H1 (cell line): Measurements from ENCODE around the gene MYH16. TPM values are rescaled to one million over a fixed set of nuclear protein-coding genes. Genes with fewer than 3 reads are reported as not detected.

Experiments used
- CBX8 ChIP-seq: fragments of 300-800, 300-1000 bp; sonication (generic); IDR thresholded peaks from 2 replicates; pipeline ENCODE4 v1.7.1; 2016; ENCODE audit warnings: low read depth, low read length, borderline replicate concordance
- EZH2 ChIP-seq: fragments of 200-600 bp; sonication (generic); IDR thresholded peaks from 2 replicates; pipeline ENCODE4 v1.7.1; 2012; ENCODE audit warnings: low read depth, mild to moderate bottlenecking, moderate library complexity, low read length, inconsistent platforms; ENCODE audit not compliant: severe bottlenecking
- POLR2A ChIP-seq, 2 experiments: IDR thresholded peaks; 1 replicate in 1 of 2; 2 replicates in 1 of 2; pipeline ENCODE4 v1.6.1; 2011; ENCODE audit warnings: low read depth in 2 of 2, low read length in 2 of 2, mild to moderate bottlenecking in 2 of 2; ENCODE audit errors: control extremely low read depth in 1 of 2
- TAF7 ChIP-seq: optimal IDR thresholded peaks from 2 replicates; pipeline ENCODE3; 2011; ENCODE audit warnings: low read depth, mild to moderate bottlenecking, inconsistent platforms, low read length, moderate library complexity, borderline replicate concordance
- polyA plus RNA-seq, 7 experiments: library from polyadenylated mRNA; depleted of rRNA in 3 of 7; stranded (reverse) in 5 of 7; unstranded in 2 of 7; fragments of >200 nt in 5 of 7; fragments of 200-250 nt in 2 of 7; gene quantifications; 1 replicate in 5 of 7; 2 replicates in 1 of 7; 4 replicates in 1 of 7; pipeline versions ENCODE4 v1.2.1 to v1.2.3, GENCODE V29; 2011 to 2013; ENCODE audit warnings: missing spikeins in 2 of 7, mixed read lengths in 2 of 7
- total RNA-seq: library from RNA; stranded (reverse); fragmentation: NEBNext Ultra II Directional; extraction: Animal tissue kit (Norgen Biotek cat#: 25700); gene quantifications from 2 replicates; pipeline ENCODE4 v1.2.1, GENCODE V29; 2021

MYH16 gene
- total and polyA plus RNA-seq, 2 of the 8 experiments (the other 6 are each of a cell fraction or from before 2014, with no cell fraction given), result not detected

- TF ChIP-seq EZH2 (no peak), CBX8 (no peak), TAF7 (no peak), POLR2A (IDR thresholded peaks at IDR 0.05; ENCODE audit: control extremely low read depth in 1 of 2, low read depth in 2 of 2, low read length in 2 of 2) (no peak)
Measured at GRCh38 chr7:99260395-99260794, 12.2 kb upstream of the MYH16 start (continued).
